HG03442 (cell line): ENCODE results near the gene ST3GAL5.

Experiments
- ATAC-seq: cut with Tn5 transposase; IDR thresholded peaks from one replicate; pipeline ENCODE4 v1.9.1; 2021; ENCODE audit warnings: mild to moderate bottlenecking, moderate library complexity; ENCODE audit not compliant: unreplicated experiment

Gene ST3GAL5

DNA sequence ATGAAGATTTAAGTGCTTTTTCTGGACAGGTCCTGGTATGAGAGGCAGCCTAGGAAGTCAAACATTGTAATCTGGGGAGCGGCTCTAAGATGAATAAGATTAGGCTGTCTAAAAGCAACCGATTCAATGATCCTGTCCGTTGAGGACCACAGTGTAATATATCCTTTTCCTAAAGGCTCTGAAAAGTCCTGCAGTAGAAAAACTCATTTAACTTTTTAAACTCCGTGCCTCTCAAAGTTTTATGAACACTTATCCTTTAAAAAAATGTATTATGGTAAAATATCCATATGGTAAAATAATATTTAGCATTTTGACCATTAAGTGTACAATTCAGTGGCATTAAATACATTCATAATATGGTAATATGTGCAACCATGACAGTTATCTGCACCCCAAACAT, 95.2 kb downstream of the ST3GAL5 start:
- ATAC-seq = no peak

DNA sequence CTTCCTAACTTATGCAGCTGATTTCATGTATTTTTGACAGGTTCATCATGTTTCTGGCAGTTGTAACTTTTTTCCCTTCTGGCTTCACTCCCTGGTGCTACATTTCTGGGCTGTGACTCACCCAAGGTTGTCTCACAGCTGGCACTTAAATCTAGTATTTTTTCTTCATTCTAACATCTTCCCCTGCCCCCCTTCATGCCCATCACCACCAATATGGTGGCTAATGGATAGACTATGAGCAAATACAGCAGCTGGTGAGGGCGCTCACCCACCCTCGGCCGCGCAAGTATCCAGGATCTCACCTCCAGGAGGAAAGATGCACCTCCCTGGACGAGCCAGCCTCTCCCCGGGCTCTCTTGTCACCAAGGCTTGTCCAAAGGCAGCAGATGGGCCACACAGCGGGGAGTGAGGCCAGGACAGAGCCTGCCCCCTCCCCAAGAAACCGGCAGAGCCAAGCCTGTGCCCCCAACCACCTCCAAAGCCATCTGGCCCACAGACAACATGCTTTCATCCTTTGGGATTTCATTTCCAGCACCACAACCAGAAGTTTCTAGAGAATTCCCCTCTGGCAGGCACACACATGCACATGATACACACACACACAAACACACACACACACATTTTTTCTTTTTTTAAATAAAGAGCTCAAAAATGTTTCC, 95.9 kb downstream of the ST3GAL5 start:
- no peak for ATAC-seq

DNA sequence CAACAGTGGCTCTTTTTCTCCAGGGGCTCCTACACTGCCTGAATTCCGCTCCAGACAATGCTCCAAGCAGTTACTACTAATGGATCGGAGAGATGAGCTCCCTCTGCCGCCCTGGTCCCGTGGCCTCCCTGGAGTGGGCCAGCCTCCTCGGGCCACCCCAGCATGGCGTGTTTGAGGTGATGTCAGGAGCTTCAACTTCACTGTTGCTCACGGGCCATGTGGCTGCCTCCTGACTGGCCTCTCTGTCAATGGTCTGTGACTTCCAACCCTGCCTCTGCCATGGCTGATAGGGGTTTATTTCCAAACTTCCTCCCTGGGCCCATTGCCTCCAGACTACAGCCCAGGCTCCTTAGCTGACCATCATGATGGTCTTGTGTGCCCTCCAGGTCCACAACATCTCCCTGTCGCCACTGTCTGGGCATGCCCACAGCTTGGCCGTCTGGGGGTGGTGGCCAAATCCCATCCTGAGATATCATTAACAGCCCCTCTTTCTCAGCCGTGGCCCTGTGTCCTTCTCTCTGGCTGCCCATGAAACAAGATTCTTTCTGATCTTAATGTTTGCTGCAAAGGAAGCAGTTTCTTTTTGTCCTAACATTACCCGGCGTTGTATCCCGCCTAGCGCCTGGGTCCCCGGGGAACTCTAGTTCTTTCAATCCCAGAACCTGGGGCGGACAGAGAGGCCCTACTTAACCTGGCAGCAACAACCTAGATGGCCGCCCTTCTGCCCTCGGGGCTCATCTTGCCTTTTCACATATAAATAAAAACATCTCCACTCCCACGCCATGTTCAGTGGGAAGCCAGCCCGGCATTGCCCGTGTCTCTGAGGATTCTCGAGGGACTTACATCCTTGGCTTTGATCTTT, 96.9 kb downstream of the ST3GAL5 start:
- ATAC-seq = no peak

DNA sequence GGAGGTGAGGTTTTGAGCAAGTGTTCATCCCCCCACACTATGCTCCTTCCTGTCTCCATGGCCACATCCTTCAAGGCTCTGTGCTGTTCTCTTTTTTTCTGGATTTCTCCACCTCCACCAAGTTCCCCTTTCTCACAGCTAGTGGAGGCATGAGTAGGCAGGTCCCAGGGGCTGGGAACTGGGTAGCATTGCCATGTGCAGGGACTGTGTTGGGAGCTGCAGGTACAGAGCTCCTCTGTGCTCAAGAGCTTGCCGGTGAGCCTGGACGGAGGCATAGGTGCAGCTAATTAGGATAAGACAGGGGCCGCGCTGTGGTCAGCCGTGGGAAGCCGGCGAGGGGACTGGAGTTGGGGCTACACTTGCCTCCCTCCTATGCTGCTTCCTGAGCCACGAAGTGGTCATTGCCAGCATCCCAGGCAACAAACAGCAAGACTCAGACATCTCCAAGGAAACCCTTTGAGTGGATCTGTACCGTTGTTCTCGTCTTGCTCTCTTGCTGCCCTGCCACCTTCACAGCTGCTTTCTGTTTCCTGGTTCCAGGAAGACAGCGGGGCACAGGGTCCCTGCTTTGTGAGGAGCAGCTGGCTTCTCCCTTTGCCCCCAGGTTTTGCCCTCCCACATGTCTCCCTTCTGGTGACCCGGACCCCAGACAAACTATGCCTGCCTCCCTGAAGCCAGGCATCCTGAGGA, 98.1 kb downstream of the ST3GAL5 start:
- no peak for ATAC-seq

DNA sequence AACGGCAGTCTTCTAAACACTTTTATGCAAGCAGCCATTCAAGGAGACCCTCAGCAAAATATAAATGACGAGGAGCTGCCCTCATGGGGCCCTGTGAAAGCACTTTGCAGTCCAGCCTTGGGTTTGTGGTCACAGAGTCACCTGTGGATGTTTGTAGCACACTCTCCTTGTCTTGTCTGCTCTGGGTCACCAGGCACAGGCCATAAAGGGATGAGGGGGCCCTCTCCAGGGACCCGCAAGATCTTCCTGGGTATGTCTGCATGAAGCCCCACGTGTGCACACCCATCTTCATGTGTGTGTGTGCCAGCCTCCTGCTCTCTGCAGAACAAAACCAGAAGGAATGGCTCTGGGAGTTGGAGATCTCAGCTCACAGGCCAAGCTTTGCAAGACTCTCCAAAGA, 98.8 kb downstream of the ST3GAL5 start:
- no peak for ATAC-seq

DNA sequence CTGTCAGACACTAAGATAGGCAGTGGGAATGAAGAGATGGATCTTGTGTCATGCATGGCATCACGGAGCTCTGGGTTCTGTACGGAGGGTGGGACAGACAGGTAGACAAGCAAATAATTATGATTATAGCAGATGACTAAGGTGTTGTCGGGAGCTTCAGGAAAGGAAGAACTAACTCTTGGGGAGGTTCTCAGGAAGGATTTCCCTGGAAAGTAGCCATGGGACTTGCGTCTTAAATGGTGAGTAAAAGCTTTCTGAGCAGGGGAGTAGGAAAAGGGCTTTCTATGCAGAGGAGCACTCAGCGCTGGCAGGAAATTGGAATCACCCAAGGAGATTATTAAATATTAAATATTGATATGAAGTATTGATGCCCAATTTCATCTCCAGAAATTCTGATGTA, 99.5 kb downstream of the ST3GAL5 start:
- ATAC-seq = no peak

DNA sequence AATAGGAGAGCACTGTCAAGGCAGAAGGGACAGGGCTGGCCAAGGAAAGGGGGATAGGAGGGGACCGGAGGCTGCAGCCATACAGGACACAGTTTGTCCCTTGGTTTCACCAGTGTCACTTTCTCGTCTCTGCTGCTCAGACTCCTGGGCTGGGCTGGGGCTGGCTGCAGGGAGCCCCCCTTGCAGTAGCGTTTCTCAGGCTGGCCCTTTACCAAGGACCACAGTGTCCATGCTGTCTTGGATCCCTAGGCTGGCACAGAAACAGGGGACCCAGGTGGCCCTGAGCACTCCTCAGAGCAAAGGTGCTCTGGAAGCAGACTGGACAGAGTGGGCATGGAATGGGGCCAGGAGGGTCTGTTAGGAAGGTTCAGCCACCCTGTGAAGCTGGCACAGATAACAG, 100.2 kb downstream of the ST3GAL5 start:
- no peak for ATAC-seq

DNA sequence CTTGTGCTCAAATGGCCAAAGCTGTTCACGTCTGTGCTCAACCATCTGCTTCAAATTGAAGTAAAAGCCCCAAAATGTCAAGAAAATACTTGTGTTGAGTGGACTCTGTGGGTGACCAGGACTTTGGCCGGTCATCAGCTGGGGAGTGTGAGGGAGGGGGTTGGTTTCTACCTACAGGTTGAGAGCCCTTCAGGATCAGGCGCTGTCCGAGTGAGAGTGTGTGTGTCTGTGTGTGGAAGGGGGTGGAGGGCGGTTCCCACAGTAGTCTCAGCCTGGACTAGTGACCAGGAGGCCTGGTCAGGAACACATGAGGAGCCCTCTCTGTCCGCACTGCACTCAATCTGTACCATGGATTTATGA, 100.8 kb downstream of the ST3GAL5 start:
- no peak for ATAC-seq

DNA sequence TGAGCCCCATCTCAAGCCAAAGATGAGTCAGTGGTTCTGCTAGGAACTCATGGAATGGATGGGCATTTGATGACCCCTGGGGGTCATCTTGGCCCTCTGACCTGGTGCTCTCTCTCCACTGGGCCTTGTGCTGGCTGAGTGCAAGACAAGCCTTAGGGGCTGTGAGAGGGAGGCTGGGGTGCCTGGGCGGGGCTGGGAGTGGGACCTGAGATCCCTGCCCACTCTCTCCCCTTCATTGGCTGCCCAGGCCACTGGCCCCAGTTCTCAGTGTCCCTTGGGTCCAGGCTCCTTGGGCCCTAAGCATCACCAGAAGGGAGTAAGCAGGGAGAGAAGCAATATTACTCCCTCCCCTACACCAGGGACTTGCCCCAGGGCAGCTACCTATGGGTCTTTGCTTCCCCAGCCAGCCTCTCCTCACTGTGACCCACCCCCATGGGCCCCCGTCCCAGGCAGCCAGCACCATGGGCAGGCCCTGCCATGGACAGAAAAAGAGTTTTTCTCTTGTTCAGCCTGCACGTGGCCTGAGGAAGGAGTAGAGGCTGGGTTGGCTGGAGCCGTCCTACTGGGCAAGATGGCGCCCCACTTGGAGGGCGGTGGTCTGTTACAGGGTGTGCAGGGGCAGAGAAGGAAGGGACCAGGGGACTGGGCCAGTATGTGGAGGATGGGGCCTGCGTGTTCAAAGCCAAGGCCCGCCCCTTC, 101.4 kb downstream of the ST3GAL5 start:
- ATAC-seq = no peak
